IMR-90 (cell line): ENCODE data around the gene DLG4. TPM values are rescaled to one million over a fixed set of nuclear protein-coding genes. Genes with fewer than 3 reads are reported as not detected.

Experiments used
- ATAC-seq: fragments of 200-7000 bp; cut with Tn5 transposase; 2 replicates; pipeline ENCODE4 v1.9.1; 2020; ENCODE audit warnings: low read depth, mild to moderate bottlenecking, moderate library complexity
- BruUV-seq: library from RNA; stranded (reverse); fragments of 400-500 nt; replicated peaks from 2 replicates; lab custom pipeline; 2021; lab: Mats Ljungman, UMichigan
- CTCF ChIA-PET: fragments of 300-600 bp; formaldehyde crosslinking; extraction: SDS; loops from one replicate; lab custom pipeline; 2021; ENCODE audit warnings: antibody characterized with exemption; lab: Yijun Ruan, JAX
- POLR2A ChIA-PET: fragments of 300-600 bp; sonication (Branson Sonifier 250); formaldehyde crosslinking; loops from one replicate; lab custom pipeline; 2022; ENCODE audit warnings: antibody characterized with exemption; ENCODE audit not compliant: unreplicated experiment; lab: Charles Lee
- DNase-seq: peaks from one replicate; pipeline ENCODE4 v3.0.0; 2013
- H2AFZ ChIP-seq: replicated peaks from 2 replicates; pipeline ENCODE3; 2013; ENCODE audit warnings: low read length, mild to moderate bottlenecking; ENCODE audit not compliant: poor library complexity
- H2AK5ac ChIP-seq: 2 replicates; pipeline ENCODE4 v1.6.1; 2013; ENCODE audit warnings: low read depth, low read length, inconsistent platforms
- H2AK9ac ChIP-seq: replicated peaks from 2 replicates; pipeline ENCODE3; 2013; ENCODE audit warnings: mild to moderate bottlenecking, low read depth, low read length, moderate library complexity; ENCODE audit not compliant: poor library complexity
- H2BK120ac ChIP-seq: 2 replicates; pipeline ENCODE4 v1.6.1; 2013; ENCODE audit warnings: low read depth, low read length, inconsistent platforms
- H2BK15ac ChIP-seq: 3 replicates; pipeline ENCODE4 v1.6.1; 2013; ENCODE audit warnings: low read depth, low read length, inconsistent platforms
- H2BK20ac ChIP-seq: 2 replicates; pipeline ENCODE4 v1.6.1; 2013; ENCODE audit warnings: low read depth, mild to moderate bottlenecking, inconsistent platforms, low read length, moderate library complexity
- H2BK5ac ChIP-seq: 2 replicates; pipeline ENCODE4 v1.6.1; 2013; ENCODE audit warnings: mild to moderate bottlenecking, low read depth, low read length, inconsistent platforms; ENCODE audit not compliant: poor library complexity, severe bottlenecking
- H3K14ac ChIP-seq: replicated peaks from 2 replicates; pipeline ENCODE4 v1.6.1; 2013; ENCODE audit warnings: low read depth, low read length, inconsistent platforms
- H3K18ac ChIP-seq: 2 replicates; pipeline ENCODE4 v1.6.1; 2013; ENCODE audit warnings: low read depth, low read length, control low read depth
- H3K23ac ChIP-seq: 2 replicates; pipeline ENCODE4 v1.6.1; 2013; ENCODE audit warnings: low read depth, low read length, inconsistent platforms
- H3K27ac ChIP-seq: 2 replicates; pipeline ENCODE4 v1.5.1; 2013; ENCODE audit warnings: mild to moderate bottlenecking, control low read depth, low read length; ENCODE audit not compliant: insufficient read depth
- H3K27me3 ChIP-seq: 2 replicates; pipeline ENCODE4 v1.6.1; 2013; ENCODE audit warnings: low read length; ENCODE audit not compliant: control insufficient read depth, insufficient read depth
- H3K36me3 ChIP-seq: 2 replicates; pipeline ENCODE4 v1.6.1; 2013; ENCODE audit warnings: low read length, mixed read lengths; ENCODE audit not compliant: control insufficient read depth, insufficient read depth
- H3K4ac ChIP-seq: 2 replicates; pipeline ENCODE4 v1.6.1; 2013; ENCODE audit warnings: low read depth, low read length, inconsistent platforms
- H3K4me1 ChIP-seq: 2 replicates; pipeline ENCODE4 v1.6.1; 2013; ENCODE audit warnings: low read length, mixed read lengths; ENCODE audit not compliant: control insufficient read depth, insufficient read depth
- H3K4me2 ChIP-seq: 2 replicates; pipeline ENCODE4 v1.6.1; 2013; ENCODE audit warnings: low read depth, mild to moderate bottlenecking, control low read depth, low read length, moderate library complexity
- H3K4me3 ChIP-seq: 2 replicates; pipeline ENCODE4 v1.5.1; 2013; ENCODE audit warnings: low read depth, mild to moderate bottlenecking, control low read depth, low read length, moderate library complexity; ENCODE audit not compliant: insufficient read depth
- H3K56ac ChIP-seq: 2 replicates; pipeline ENCODE4 v1.6.1; 2013; ENCODE audit warnings: low read length, inconsistent platforms; ENCODE audit not compliant: insufficient read depth; ENCODE audit errors: extremely low read depth
- H3K79me1 ChIP-seq, 2 experiments: 2 replicates each; pipeline ENCODE4 v1.6.1; 2013; ENCODE audit warnings: low read length in 2 of 2, inconsistent platforms in 1 of 2, low read depth in 1 of 2
- H3K9ac ChIP-seq: 2 replicates; pipeline ENCODE4 v1.6.1; 2013; ENCODE audit warnings: low read depth, low read length, control low read depth
- H3K9me1 ChIP-seq: 2 replicates; pipeline ENCODE4 v1.6.1; 2013; ENCODE audit warnings: low read length, inconsistent platforms; ENCODE audit not compliant: insufficient read depth
- H3K9me3 ChIP-seq: 2 replicates; pipeline ENCODE4 v1.6.1; 2013; ENCODE audit warnings: low read length; ENCODE audit not compliant: control insufficient read depth, insufficient read depth
- H4K20me1 ChIP-seq: 2 replicates; pipeline ENCODE4 v1.6.1; 2013; ENCODE audit warnings: low read length, inconsistent platforms; ENCODE audit not compliant: insufficient read depth
- H4K5ac ChIP-seq: 2 replicates; pipeline ENCODE4 v1.6.1; 2013; ENCODE audit warnings: mild to moderate bottlenecking, low read depth, low read length, control low read depth
- H4K8ac ChIP-seq, 2 experiments: 2 replicates each; pipeline ENCODE4 v1.6.1; 2013; ENCODE audit warnings: low read depth in 2 of 2, low read length in 2 of 2, control low read depth in 1 of 2, inconsistent platforms in 1 of 2
- H4K91ac ChIP-seq: 2 replicates; pipeline ENCODE4 v1.6.1; 2013; ENCODE audit warnings: low read depth, low read length, inconsistent platforms; ENCODE audit not compliant: insufficient read depth
- BHLHE40 ChIP-seq: fragments of 150-350 bp; IDR thresholded peaks from 2 replicates; pipeline ENCODE4 v1.6.1; 2016; ENCODE audit warnings: mild to moderate bottlenecking, low read depth, low read length
- ELK1 ChIP-seq: fragments of 150-350 bp; IDR thresholded peaks from 2 replicates; pipeline ENCODE4 v1.6.1; 2016; ENCODE audit warnings: low read depth, mild to moderate bottlenecking, low read length, moderate library complexity, borderline replicate concordance
- MAFK ChIP-seq: IDR thresholded peaks from 2 replicates; pipeline ENCODE4 v1.6.1; 2012; ENCODE audit warnings: low read depth, low read length, improper control_type of control experiment
- POLR2A ChIP-seq: IDR thresholded peaks from 2 replicates; pipeline ENCODE4 v1.6.1; 2012; ENCODE audit warnings: mild to moderate bottlenecking, low read depth, low read length
- WGBS, 2 experiments: methylation state at CpG; one replicate each; pipeline versions ENCODE4 v1.1.5 to v1.1.7; 2013; ENCODE audit warnings: missing lambda C conversion rate in 2 of 2; ENCODE audit not compliant: insufficient read length in 1 of 2; ENCODE audit errors: extremely low coverage in 2 of 2; 5-methylcytosine and 5-hydroxymethylcytosine counted together
- dilution Hi-C: fragments of 300-500 bp; cut with HindIII; formaldehyde crosslinking; loops from one replicate; pipeline ENCODE4 v1.14.3; 2018; ENCODE audit warnings: low sequenced_read_pairs; ENCODE audit not compliant: unreplicated experiment
- in situ Hi-C: fragments of 300-500 bp; cut with MboI; formaldehyde crosslinking; loops from 3 replicates; pipeline ENCODE4 v1.14.3; 2019; ENCODE audit warnings: low sequenced_read_pairs, inconsistent platforms, mixed read lengths
- intact Hi-C: fragments of 100-400 bp; cut with micrococcal nuclease; formaldehyde crosslinking; loops from 2 replicates; pipeline ENCODE4 v1.10.0; 2022
- polyA plus RNA-seq, 3 experiments: library from polyadenylated mRNA; depleted of rRNA; stranded (reverse); fragments of >200 nt; gene quantifications; 2 replicates each; pipeline ENCODE4 v1.2.3, GENCODE V29; 2012; ENCODE audit warnings: low replicate concordance in 1 of 3
- total RNA-seq: library from RNA; depleted of rRNA; stranded (reverse); fragments of >200 nt; gene quantifications from 2 replicates; pipeline ENCODE4 v1.2.3, GENCODE V29; 2012

The DLG4 gene
- total and polyA plus RNA-seq, 2 of the 4 experiments (the other 2 are of a cell fraction), result 8.2 to 30.5 TPM

- Histone ChIP-seq H3K79me1 (peaks cover 10 to 83% of the 10 kb centered on the region in 2 experiments), H2AFZ (no peak overlapping the region), H4K8ac (no peak overlapping the region), H3K4me1 (peaks cover 9% of the 10 kb centered on the region), H4K20me1 (peaks cover 62% of the 10 kb centered on the region), H2BK120ac (no peak overlapping the region), H3K27me3 (no peaks in the 10 kb centered on the region), H3K9me1 (peaks cover 13% of the 10 kb centered on the region), H3K36me3 (peaks cover 10% of the 10 kb centered on the region), H3K4me2 (no peak overlapping the region), H3K4me3 (no peak overlapping the region), H3K14ac (no peak overlapping the region), H2BK15ac (no peak overlapping the region), H2BK5ac (no peak overlapping the region), H3K9ac (no peak overlapping the region), H3K27ac (no peak overlapping the region), H3K23ac (no peak overlapping the region), H3K56ac (no peak overlapping the region), H3K9me3 (no peaks in the 10 kb centered on the region), H2BK20ac (no peak overlapping the region), H3K18ac (no peak overlapping the region), H2AK5ac (no peak overlapping the region), H4K91ac (no peak overlapping the region), H4K5ac (no peak overlapping the region), H3K4ac (no peak overlapping the region), H2AK9ac (no peak overlapping the region)
- TF ChIP-seq ELK1, result no peak
- TF ChIP-seq POLR2A, result no peak
- no peak for TF ChIP-seq BHLHE40
- TF ChIP-seq MAFK, result no peak
- dilution Hi-C loops (no loop called here), in situ Hi-C loops (no loop called here), intact Hi-C loops (no loop called here)
- 67% methylated on average over 10 of the region's 21 CpGs; no CpG with 5 or more reads in 1 of the 2 experiments for WGBS, 2 experiments
- ATAC-seq, result no peak
- no TSS peak for BruUV-seq
- CTCF ChIA-PET, result no interaction called here
- no peak for DNase-seq
- POLR2A ChIA-PET, result no interaction called here
Measured at GRCh38 chr17:7208027-7208571, 11.5 kb downstream of the DLG4 start.
